NB4 (cell line): ENCODE measurements around the gene MRPL48.

ENCODE experiments used
- DNase-seq: peaks from one replicate; pipeline ENCODE4 v3.0.0; 2010; ENCODE audit warnings: low read depth
- H3K4me3 ChIP-seq: one replicate; pipeline ENCODE4 v1.5.1; 2011; ENCODE audit warnings: mild to moderate bottlenecking, low read depth, low read length, moderate library complexity
- CTCF ChIP-seq: IDR thresholded peaks from one replicate; pipeline ENCODE4 v1.5.1; 2012; ENCODE audit warnings: low read depth, low read length
- MAX ChIP-seq: IDR thresholded peaks from 2 replicates; pipeline ENCODE4 v1.6.1; 2011; ENCODE audit warnings: low read depth, low read length
- MYC ChIP-seq: IDR thresholded peaks from 2 replicates; pipeline ENCODE4 v1.6.1; 2011; ENCODE audit warnings: low read depth, low read length
- POLR2A ChIP-seq: IDR thresholded peaks from 2 replicates; pipeline ENCODE4 v1.6.1; 2011; ENCODE audit warnings: mild to moderate bottlenecking; ENCODE audit not compliant: insufficient read length; ENCODE audit errors: extremely low read depth

The MRPL48 gene

GRCh38 chr11:73787643-73788558 lies at the start of gene MRPL48:
MRPL48 (plus strand) TSS chr11:73787874; CDS start chr11:73787972, 98 bp downstream.
- peak within 1 kb of the TSS; percentile 79 for H3K4me3 ChIP-seq
- peak; percentile 97 for DNase-seq

DNA sequence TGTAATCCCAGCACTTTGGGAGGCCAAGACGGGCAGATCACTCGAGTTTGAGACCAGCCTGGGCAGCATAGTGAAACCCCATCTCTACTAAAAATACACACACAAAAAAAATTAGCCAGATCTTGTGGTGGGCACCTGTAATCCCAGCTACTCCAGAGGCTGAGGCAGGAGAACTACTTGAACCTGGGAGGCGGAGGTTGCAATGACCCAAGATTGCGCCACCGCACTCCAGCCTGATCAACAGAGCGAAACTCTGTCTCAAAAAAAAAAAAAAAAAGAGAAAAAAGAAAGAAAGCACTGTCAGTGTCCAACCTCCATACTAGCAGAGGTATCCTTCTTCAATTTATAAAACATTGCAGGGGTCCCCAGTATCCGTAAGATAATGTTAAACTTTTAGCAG lies 44.6 kb upstream of the MRPL48 start:
- no peak for DNase-seq
- no peak overlapping the region for H3K4me3 ChIP-seq
- no peak for TF ChIP-seq MYC

More at GRCh38 chr11:73787643-73788558, at the start of gene MRPL48:
- TF ChIP-seq POLR2A, result peak; percentile 60
- TF ChIP-seq MAX, result peak; percentile 97
- TF ChIP-seq MYC, result peak; percentile 98
- no peak for TF ChIP-seq CTCF

DNA sequence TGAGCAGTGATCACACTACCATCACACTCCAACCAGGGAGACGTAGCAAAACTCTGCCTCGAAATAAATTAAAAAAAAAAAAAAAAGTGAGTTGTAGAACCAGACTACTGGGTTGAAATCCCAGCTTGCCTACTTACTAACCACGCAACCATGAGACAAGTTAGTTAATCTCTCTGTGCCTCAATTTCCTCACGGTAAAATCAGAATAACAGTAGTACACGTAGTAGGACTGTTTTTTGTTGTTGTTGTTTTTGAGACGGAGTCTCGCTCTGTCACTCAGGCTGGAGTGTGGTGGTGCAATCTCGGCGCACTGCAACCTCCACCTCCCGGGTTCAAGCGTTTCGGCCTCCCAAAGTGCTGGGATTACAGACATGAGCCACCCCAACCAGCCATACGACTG lies 41.0 kb upstream of the MRPL48 start:
- no peak for DNase-seq
- TF ChIP-seq MAX (no peak), CTCF (no peak), MYC (no peak), POLR2A (no peak)
- H3K4me3 ChIP-seq, result no peak overlapping the region

DNA sequence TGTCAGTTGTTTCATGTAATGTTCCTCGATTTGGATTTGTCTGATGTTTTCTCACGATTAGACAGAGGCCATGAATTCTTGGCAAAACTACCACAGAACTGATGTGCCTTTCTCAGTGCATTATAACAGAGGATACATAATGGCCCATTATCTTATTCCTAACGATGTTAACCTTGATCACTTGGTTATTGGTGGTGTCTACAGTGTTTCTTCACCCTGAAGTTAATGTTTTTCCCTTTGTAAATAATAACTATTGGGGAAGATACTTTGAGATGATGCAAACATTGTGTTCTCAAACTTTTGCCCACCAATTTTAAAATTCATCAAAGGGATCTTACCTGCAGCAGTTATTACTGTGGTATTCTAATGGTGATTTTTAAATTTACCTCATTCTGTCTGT lies 39.9 kb upstream of the MRPL48 start:
- DNase-seq, result no peak
- no peak for TF ChIP-seq MYC
- TF ChIP-seq POLR2A, result no peak
- no peak for TF ChIP-seq MAX
- no peak for TF ChIP-seq CTCF

GRCh38 chr11:73748300-73748699 lies 39.4 kb upstream of the MRPL48 start:
- no peak overlapping the region for H3K4me3 ChIP-seq
- no peak for TF ChIP-seq MAX
- TF ChIP-seq POLR2A, result no peak
- no peak for TF ChIP-seq CTCF
- TF ChIP-seq MYC, result no peak
- no peak for DNase-seq

More for the DNA sequence above, 39.9 kb upstream of the MRPL48 start:
- no peak overlapping the region for H3K4me3 ChIP-seq

GRCh38 chr11:73749118-73749517 lies 38.6 kb upstream of the MRPL48 start:
- TF ChIP-seq CTCF (no peak), POLR2A (no peak), MYC (no peak), MAX (no peak)
- DNase-seq, result no peak
- H3K4me3 ChIP-seq, result no peak overlapping the region
